GM19324 (cell line): Measurements from ENCODE around the gene VPS37B.
A peak's percentile ranks its signal among the peaks of the same experiment; 100 is the strongest.
"Not testable (repeated sequence)": the region's sequence is repeated elsewhere in the genome, so short reads cannot be mapped to it uniquely, and the experiment has no call there.

Experiments used
- ATAC-seq: cut with Tn5 transposase; IDR thresholded peaks from one replicate; pipeline ENCODE4 v1.9.1; 2021; ENCODE audit warnings: mild to moderate bottlenecking, moderate library complexity; ENCODE audit not compliant: unreplicated experiment, low FRiP score

The VPS37B gene

GRCh38 chr12:122884860-122885259 is 11.1 kb downstream of the VPS37B start:
- ATAC-seq, result no peak

GRCh38 chr12:122884091-122884826 is 11.7 kb downstream of the VPS37B start:
- ATAC-seq, result no peak

- ATAC-seq, result no peak
These were observed 12.9 kb downstream of the VPS37B start for GRCh38 chr12:122882908-122883558.

GRCh38 chr12:122880668-122881067 is 15.3 kb downstream of the VPS37B start:
- ATAC-seq, result no peak

- no peak for ATAC-seq
These were observed 15.7 kb downstream of the VPS37B start for GRCh38 chr12:122880155-122880667.

GRCh38 chr12:122878780-122879612 is 16.9 kb downstream of the VPS37B start:
- ATAC-seq, result no peak

- no peak for ATAC-seq
These were observed 19.2 kb downstream of the VPS37B start for GRCh38 chr12:122876731-122877130.

GRCh38 chr12:122876281-122876680 is 19.6 kb downstream of the VPS37B start:
- not testable (repeated sequence) for ATAC-seq

- ATAC-seq, result peak; percentile 52
These were observed 20.2 kb downstream of the VPS37B start for GRCh38 chr12:122875590-122876220.

GRCh38 chr12:122874081-122874480 is 21.8 kb downstream of the VPS37B start:
- ATAC-seq, result no peak

- no peak for ATAC-seq
These were observed 22.4 kb downstream of the VPS37B start for GRCh38 chr12:122873540-122873939.

GRCh38 chr12:122872815-122873361 is 23.0 kb downstream of the VPS37B start:
- no peak for ATAC-seq

GRCh38 chr12:122871851-122872780 is 23.8 kb downstream of the VPS37B start:
- ATAC-seq, result peak; percentile 43

GRCh38 chr12:122870867-122871664 is 24.9 kb downstream of the VPS37B start:
- ATAC-seq, result no peak

- no peak for ATAC-seq
These were observed 25.6 kb downstream of the VPS37B start for GRCh38 chr12:122870163-122870842.

GRCh38 chr12:122869207-122869973 is 26.5 kb downstream of the VPS37B start:
- ATAC-seq, result no peak
